H1 (cell line): ENCODE results near the gene GPR162. TPM values are rescaled to one million over a fixed set of nuclear protein-coding genes. Genes with fewer than 3 reads are reported as not detected.

Source experiments
- CTCF ChIA-PET: fragments of 300-600 bp; sonication (Branson Sonifier 250); formaldehyde crosslinking; loops from one replicate; lab custom pipeline; 2021; ENCODE audit not compliant: partially characterized antibody; lab: Charles Lee
- POLR2A ChIA-PET: fragments of 300-600 bp; sonication (Branson Sonifier 250); formaldehyde crosslinking; loops from one replicate; lab custom pipeline; 2021; ENCODE audit warnings: inconsistent platforms; ENCODE audit not compliant: partially characterized antibody; lab: Charles Lee
- DNase-seq, 2 experiments: peaks; one replicate each; pipeline versions ENCODE4 v3.0.0 to v3.0.0-alpha.2; 2010 to 2022; ENCODE audit warnings: low spot score in 2 of 2, low read depth in 1 of 2, mixed read lengths in 1 of 2
- FAIRE-seq: peaks from 2 replicates; lab custom pipeline; 2011; peaks lifted over from hg19 to GRCh38; lab: Jason Lieb, UNC
- H2AFZ ChIP-seq: 2 replicates; pipeline ENCODE4 v1.8.1; 2012; ENCODE audit warnings: low read length, inconsistent platforms
- H2AK5ac ChIP-seq: 2 replicates; pipeline ENCODE4 v1.6.1; 2013; ENCODE audit warnings: low read depth, low read length
- H2BK120ac ChIP-seq: replicated peaks from 2 replicates; pipeline ENCODE3; 2013; ENCODE audit warnings: low read depth, low read length, inconsistent platforms
- H2BK12ac ChIP-seq: 2 replicates; pipeline ENCODE4 v1.6.1; 2013; ENCODE audit warnings: low read depth, low read length
- H2BK15ac ChIP-seq: 2 replicates; pipeline ENCODE4 v1.6.1; 2013; ENCODE audit warnings: low read length
- H2BK20ac ChIP-seq: 2 replicates; pipeline ENCODE4 v1.6.1; 2013; ENCODE audit warnings: low read length
- H2BK5ac ChIP-seq: 2 replicates; pipeline ENCODE4 v1.6.1; 2013; ENCODE audit warnings: low read depth, low read length
- H3K14ac ChIP-seq: 2 replicates; pipeline ENCODE4 v1.6.1; 2013; ENCODE audit warnings: inconsistent platforms; ENCODE audit not compliant: insufficient read length
- H3K18ac ChIP-seq: 2 replicates; pipeline ENCODE4 v1.6.1; 2013; ENCODE audit warnings: low read length; ENCODE audit errors: extremely low read depth
- H3K23ac ChIP-seq: 2 replicates; pipeline ENCODE4 v1.6.1; 2013; ENCODE audit warnings: inconsistent platforms; ENCODE audit not compliant: insufficient read length
- H3K23me2 ChIP-seq: 2 replicates; pipeline ENCODE4 v1.6.1; 2013; ENCODE audit warnings: low read depth, low read length
- H3K27ac ChIP-seq: 2 replicates; pipeline ENCODE4 v1.6.1; 2011; ENCODE audit warnings: low read depth, low read length, inconsistent platforms
- H3K27me3 ChIP-seq, 4 experiments: replicated peaks in 1 of 4; 1 replicate in 1 of 4; 2 replicates in 3 of 4; pipeline versions ENCODE4 v1.6.1 to v1.8.1; 2011 to 2013; ENCODE audit warnings: low read length in 3 of 4, mild to moderate bottlenecking in 3 of 4, inconsistent platforms in 2 of 4, mixed read lengths in 2 of 4, moderate library complexity in 1 of 4; ENCODE audit not compliant: control insufficient read depth in 3 of 4, insufficient read depth in 3 of 4; ENCODE audit errors: extremely low read depth in 1 of 4
- H3K36me3 ChIP-seq, 4 experiments: 2 replicates each; pipeline versions ENCODE4 v1.6.1 to v1.8.1; 2011 to 2013; ENCODE audit warnings: mild to moderate bottlenecking in 4 of 4, low read length in 3 of 4, moderate library complexity in 2 of 4, control low read depth in 1 of 4, inconsistent platforms in 1 of 4; ENCODE audit not compliant: insufficient read depth in 4 of 4, control insufficient read depth in 2 of 4
- H3K4ac ChIP-seq: replicated peaks from 2 replicates; pipeline ENCODE3; 2013; ENCODE audit warnings: low read length, low read depth, mixed read lengths, inconsistent platforms; ENCODE audit not compliant: insufficient read length
- H3K4me1 ChIP-seq, 4 experiments: replicated peaks in 1 of 4; 1 replicate in 1 of 4; 2 replicates in 3 of 4; pipeline versions ENCODE4 v1.6.1 to v1.8.1; 2011 to 2013; ENCODE audit warnings: low read length in 3 of 4, inconsistent platforms in 2 of 4, mixed read lengths in 1 of 4; ENCODE audit not compliant: insufficient read depth in 4 of 4, control insufficient read depth in 3 of 4
- H3K4me2 ChIP-seq, 2 experiments: 2 replicates each; pipeline versions ENCODE4 v1.6.1 to v1.8.1; 2011 to 2013; ENCODE audit warnings: low read depth in 2 of 2, low read length in 2 of 2, control low read depth in 1 of 2, inconsistent platforms in 1 of 2, mild to moderate bottlenecking in 1 of 2; ENCODE audit not compliant: insufficient read depth in 1 of 2
- H3K4me3 ChIP-seq, 4 experiments: fragments of 200-600, 300-600 bp in 1 of 4; sonication (generic), shearing (Covaris generic), sonication (Bioruptor Twin) in 1 of 4; 2 replicates each; pipeline versions ENCODE4 v1.5.1 to v1.8.1; 2011 to 2016; ENCODE audit warnings: low read length in 4 of 4, low read depth in 3 of 4, control low read depth in 2 of 4, inconsistent platforms in 2 of 4, mild to moderate bottlenecking in 2 of 4, mixed read lengths in 1 of 4, moderate library complexity in 1 of 4; ENCODE audit not compliant: insufficient read depth in 2 of 4; ENCODE audit errors: extremely low read depth in 1 of 4
- H3K56ac ChIP-seq: replicated peaks from 2 replicates; pipeline ENCODE3; 2013; ENCODE audit warnings: low read depth, mild to moderate bottlenecking, mixed read lengths, low read length, inconsistent platforms; ENCODE audit not compliant: insufficient read length
- H3K79me1 ChIP-seq: 2 replicates; pipeline ENCODE4 v1.6.1; 2013; ENCODE audit warnings: low read depth, low read length, control low read depth
- H3K79me2 ChIP-seq, 2 experiments: 2 replicates each; pipeline versions ENCODE4 v1.6.1 to v1.8.1; 2012 to 2013; ENCODE audit warnings: low read length in 2 of 2, mild to moderate bottlenecking in 2 of 2, inconsistent platforms in 1 of 2; ENCODE audit not compliant: insufficient read depth in 2 of 2, control insufficient read depth in 1 of 2
- H3K9ac ChIP-seq, 4 experiments: replicated peaks in 1 of 4; 1 replicate in 1 of 4; 2 replicates in 3 of 4; pipeline versions ENCODE4 v1.6.1 to v1.8.1; 2011 to 2013; ENCODE audit warnings: low read depth in 3 of 4, low read length in 3 of 4, control low read depth in 2 of 4, mild to moderate bottlenecking in 2 of 4, moderate library complexity in 2 of 4, inconsistent platforms in 1 of 4; ENCODE audit errors: extremely low read depth in 1 of 4
- H3K9me3 ChIP-seq, 2 experiments: 2 replicates each; pipeline versions ENCODE4 v1.6.1 to v1.8.1; 2012 to 2013; ENCODE audit warnings: mild to moderate bottlenecking in 2 of 2, moderate library complexity in 2 of 2, control low read depth in 1 of 2, inconsistent platforms in 1 of 2, low read depth in 1 of 2, low read length in 1 of 2, mixed read lengths in 1 of 2; ENCODE audit not compliant: insufficient read depth in 2 of 2
- H4K20me1 ChIP-seq, 2 experiments: replicated peaks in 1 of 2; 2 replicates each; pipeline versions ENCODE3 to v1.8.1; 2011 to 2013; ENCODE audit warnings: inconsistent platforms in 2 of 2, low read length in 2 of 2, mild to moderate bottlenecking in 1 of 2; ENCODE audit not compliant: insufficient read depth in 2 of 2, control insufficient read depth in 1 of 2
- H4K5ac ChIP-seq: 2 replicates; pipeline ENCODE4 v1.6.1; 2013; ENCODE audit warnings: low read length, low read depth, mixed read lengths, inconsistent platforms; ENCODE audit not compliant: insufficient read length
- H4K8ac ChIP-seq: 2 replicates; pipeline ENCODE4 v1.8.0; 2013; ENCODE audit warnings: mild to moderate bottlenecking, moderate library complexity, low read length, inconsistent platforms; ENCODE audit not compliant: insufficient read depth; ENCODE audit errors: extremely low read depth
- H4K91ac ChIP-seq: replicated peaks from 2 replicates; pipeline ENCODE3; 2013; ENCODE audit warnings: low read length, mixed read lengths, inconsistent platforms; ENCODE audit not compliant: insufficient read length
- CBX8 ChIP-seq: fragments of 300-800, 300-1000 bp; sonication (generic); IDR thresholded peaks from 2 replicates; pipeline ENCODE4 v1.7.1; 2016; ENCODE audit warnings: low read depth, low read length, borderline replicate concordance
- CHD1 ChIP-seq: IDR thresholded peaks from 2 replicates; pipeline ENCODE4 v1.6.1; 2012; ENCODE audit warnings: low read depth, low read length, improper control_type of control experiment
- GABPA ChIP-seq: IDR thresholded peaks from 2 replicates; pipeline ENCODE4 v1.6.1; 2011; ENCODE audit warnings: mild to moderate bottlenecking, low read length, moderate library complexity, borderline replicate concordance; ENCODE audit not compliant: insufficient read depth
- SAP30 ChIP-seq: fragments of 300-600 bp; sonication (generic); IDR thresholded peaks from 2 replicates; pipeline ENCODE4 v1.7.1; 2012; ENCODE audit warnings: low read length, moderate library complexity, mild to moderate bottlenecking, inconsistent platforms; ENCODE audit not compliant: insufficient read depth, insufficient replicate concordance
- WGBS, 2 experiments: shearing (Covaris generic) in 1 of 2; methylation state at CpG; one replicate each; pipeline versions ENCODE4 v1.1.6 to v1.1.7; 2013 to 2015; ENCODE audit warnings: low lambda C conversion rate in 2 of 2, mixed read lengths in 2 of 2, inconsistent platforms in 1 of 2, low coverage in 1 of 2, missing lambda C conversion rate in 1 of 2; ENCODE audit not compliant: insufficient replicate concordance in 2 of 2, insufficient coverage in 1 of 2, insufficient read length in 1 of 2; ENCODE audit errors: extremely low coverage in 1 of 2, missing lambda C conversion rate in 1 of 2; 5-methylcytosine and 5-hydroxymethylcytosine counted together
- polyA plus RNA-seq, 7 experiments: library from polyadenylated mRNA; depleted of rRNA in 3 of 7; stranded (reverse) in 5 of 7; unstranded in 2 of 7; fragments of >200 nt in 5 of 7; fragments of 200-250 nt in 2 of 7; gene quantifications; 1 replicate in 5 of 7; 2 replicates in 1 of 7; 4 replicates in 1 of 7; pipeline versions ENCODE4 v1.2.1 to v1.2.3, GENCODE V29; 2011 to 2013; ENCODE audit warnings: missing spikeins in 2 of 7, mixed read lengths in 2 of 7
- total RNA-seq: library from RNA; stranded (reverse); fragmentation: NEBNext Ultra II Directional; extraction: Animal tissue kit (Norgen Biotek cat#: 25700); gene quantifications from 2 replicates; pipeline ENCODE4 v1.2.1, GENCODE V29; 2021

GPR162 gene
- total and polyA plus RNA-seq, 2 of the 8 experiments (the other 6 are each of a cell fraction or from before 2014, with no cell fraction given), result 7.3 to 8.8 TPM

DNA sequence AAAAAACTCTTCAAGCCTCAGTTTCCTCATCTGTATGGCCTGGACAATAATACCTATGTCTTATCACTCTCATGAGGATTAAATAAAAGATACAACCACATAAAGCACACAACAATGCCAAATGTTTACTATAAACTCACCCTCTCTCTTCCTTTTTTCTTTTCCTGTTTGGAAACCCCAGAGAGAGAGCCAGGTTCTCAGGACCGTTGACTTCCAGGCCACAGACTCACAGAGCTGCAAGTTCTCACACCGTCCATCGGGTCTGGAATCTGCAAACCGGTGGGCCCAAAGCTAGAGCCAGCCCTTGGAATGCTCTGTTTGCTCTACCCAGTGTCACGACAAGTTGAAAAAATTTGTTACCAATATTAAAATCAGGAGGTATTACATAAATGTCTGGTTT, 36.9 kb upstream of the GPR162 start:
- 95% methylated on average over 5 of the region's 5 CpGs; no CpG with 5 or more reads in 1 of the 2 experiments for WGBS, 2 experiments
- Histone ChIP-seq H3K27me3 (no peaks in the 10 kb centered on the region), H3K23me2 (no peaks in the 10 kb centered on the region), H3K23ac (no peak overlapping the region), H3K4me2 (no peak overlapping the region), H2BK120ac (no peak overlapping the region), H2BK12ac (no peak overlapping the region), H3K9ac (no peak overlapping the region), H4K20me1 (no peaks in the 10 kb centered on the region), H3K27ac (no peak overlapping the region), H3K14ac (no peak overlapping the region), H4K5ac (no peak overlapping the region), H3K36me3 (no peaks in the 10 kb centered on the region), H4K8ac (no peak overlapping the region), H3K4me1 (peaks cover 4 to 10% (median 6%) of the 10 kb centered on the region in 4 experiments; a peak in 6 of 7 replicates), H3K79me1 (no peaks in the 10 kb centered on the region), H2AFZ (no peak overlapping the region), H3K56ac (no peak overlapping the region), H3K4ac (no peak overlapping the region), H3K4me3 (no peak overlapping the region), H2BK15ac (no peak overlapping the region), H3K9me3 (no peaks in the 10 kb centered on the region), H4K91ac (no peak overlapping the region), H2BK20ac (no peak overlapping the region), H2AK5ac (no peak overlapping the region), H3K18ac (no peak overlapping the region), H3K79me2 (no peaks in the 10 kb centered on the region), H2BK5ac (no peak overlapping the region)
- FAIRE-seq (no peak), DNase-seq (no peak)
- ChIA-PET CTCF (interaction anchor here (0.6 to 29.6 kb wide), 9 partner anchors 8 to 164 kb away, joined by 3 to 532 read pairs (median 9); partner anchors contain the start of genes GNB3, GPR162, LAG3 and MLF2), POLR2A (interaction anchor here (0.7 to 2.0 kb wide), 4 partner anchors 13 to 45 kb away, joined by 3 to 7 read pairs (median 6); partner anchors contain the start of gene MLF2)
- TF ChIP-seq GABPA, result no peak
- no peak for TF ChIP-seq CHD1
- no peak for TF ChIP-seq CBX8
- no peak for TF ChIP-seq SAP30
